ENCODE measurements around the gene PSD.

- TF ChIP-seq EZH2 (IDR thresholded peaks at IDR 0.05; ENCODE audit: borderline replicate concordance, low read depth, low read length, severe bottlenecking) (no peak), POLR2A (IDR thresholded peaks at IDR 0.05; ENCODE audit: low read depth, low read length) (no peak), CTCF (IDR thresholded peaks at IDR 0.05; ENCODE audit: extremely low read depth in 1 of 2, insufficient read depth in 1 of 2, low read depth in 1 of 2, low read length in 2 of 2) (no peak), POLR2AphosphoS5 (IDR thresholded peaks at IDR 0.05; ENCODE audit: insufficient read depth, low read depth, low read length) (no peak), GATA2 (IDR thresholded peaks at IDR 0.05; ENCODE audit: insufficient read depth, insufficient read length, low read depth, low read length) (no peak), MYC (IDR thresholded peaks at IDR 0.05; ENCODE audit: low read depth, low read length) (no peak), FOS (IDR thresholded peaks at IDR 0.05; ENCODE audit: borderline replicate concordance, insufficient read depth, low read length) (no peak)
- TF ChIP-seq, protein P1, sequence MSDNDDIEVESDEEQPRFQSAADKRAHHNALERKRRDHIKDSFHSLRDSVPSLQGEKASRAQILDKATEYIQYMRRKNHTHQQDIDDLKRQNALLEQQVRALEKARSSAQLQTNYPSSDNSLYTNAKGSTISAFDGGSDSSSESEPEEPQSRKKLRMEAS (IDR thresholded peaks at IDR 0.05; ENCODE audit: insufficient read depth, insufficient read length), result no peak
Measured at GRCh38 chr10:102457591-102458150, 39.1 kb upstream of the PSD start.
